Smooth muscle cell (in vitro differentiated cells): ENCODE data around the gene DNAJC3. TPM values are rescaled to one million over a fixed set of nuclear protein-coding genes. Genes with fewer than 3 reads are reported as not detected.

Source experiments
- DNase-seq: peaks from one replicate; lab custom pipeline; 2025; ENCODE audit not compliant: unreplicated experiment; lab: John Stamatoyannopoulos, UW
- H2AFZ ChIP-seq: fragments of 200-600 bp; sonication (generic); 2 replicates; pipeline ENCODE4 v1.6.0; 2016; ENCODE audit warnings: antibody characterized with exemption, low read depth, mild to moderate bottlenecking
- H3F3A ChIP-seq: fragments of 200-600 bp; sonication (generic); 2 replicates; pipeline ENCODE4 v1.6.0; 2017; ENCODE audit warnings: antibody characterized with exemption, low read depth
- H3K27ac ChIP-seq: fragments of 200-600 bp; sonication (generic); 2 replicates; pipeline ENCODE4 v1.5.1; 2016; ENCODE audit warnings: low read depth, mild to moderate bottlenecking
- H3K27me3 ChIP-seq: fragments of 200-600 bp; sonication (generic); 2 replicates; pipeline ENCODE4 v1.6.1; 2016; ENCODE audit warnings: low read depth, mild to moderate bottlenecking
- H3K36me3 ChIP-seq: fragments of 200-600 bp; sonication (generic); 2 replicates; pipeline ENCODE4 v1.5.1; 2016; ENCODE audit warnings: low read depth
- H3K4me1 ChIP-seq: fragments of 200-600 bp; sonication (generic); 2 replicates; pipeline ENCODE4 v1.5.1; 2016; ENCODE audit warnings: low read depth
- H3K4me2 ChIP-seq: fragments of 200-600 bp; sonication (generic); 2 replicates; pipeline ENCODE4 v1.6.0; 2016; ENCODE audit warnings: mild to moderate bottlenecking
- H3K4me3 ChIP-seq: fragments of 200-600 bp; sonication (generic); 2 replicates; pipeline ENCODE4 v1.5.1; 2016; ENCODE audit warnings: mild to moderate bottlenecking
- H3K79me2 ChIP-seq: fragments of 200-600 bp; sonication (generic); 2 replicates; pipeline ENCODE4 v1.6.0; 2016; ENCODE audit warnings: low read depth, mild to moderate bottlenecking
- H3K9ac ChIP-seq: fragments of 200-600 bp; sonication (generic); 2 replicates; pipeline ENCODE4 v1.6.0; 2016; ENCODE audit warnings: low read depth
- H3K9me3 ChIP-seq: fragments of 200-600 bp; sonication (generic); replicated peaks from 2 replicates; pipeline ENCODE4 v1.5.1; 2016; ENCODE audit warnings: low read depth
- H4K20me1 ChIP-seq: fragments of 200-600 bp; sonication (generic); 2 replicates; pipeline ENCODE4 v1.6.0; 2016; ENCODE audit warnings: low read depth
- CTCF ChIP-seq: fragments of 200-600 bp; sonication (generic); IDR thresholded peaks from 2 replicates; pipeline ENCODE4 v1.5.1; 2017; ENCODE audit warnings: borderline replicate concordance, mild to moderate bottlenecking, antibody characterized with exemption; ENCODE audit not compliant: insufficient read depth, poor library complexity, severe bottlenecking
- WGBS: methylation state at CpG from one replicate; pipeline ENCODE4 v1.1.7; 2016; ENCODE audit warnings: low lambda C conversion rate; 5-methylcytosine and 5-hydroxymethylcytosine counted together
- polyA plus RNA-seq: library from polyadenylated mRNA; unstranded; fragments of >200 nt; fragmentation: Nextera tagmentation; extraction: Ambion mirVana; gene quantifications from 2 replicates; pipeline ENCODE4 v1.2.1, GENCODE V29; 2016
- total RNA-seq: library from RNA; depleted of rRNA; stranded (reverse); fragments of >200 nt; gene quantifications from 2 replicates; pipeline ENCODE4 v1.2.3, GENCODE V29; 2014

Gene DNAJC3
- total and polyA plus RNA-seq, 2 experiments from 2014 or later = 15.7 to 47.8 TPM

GRCh38 chr13:95745752-95746151 is 68.8 kb downstream of the DNAJC3 start:
- H3K27ac ChIP-seq = no peak overlapping the region
- no peaks in the 10 kb centered on the region for H3K9me3 ChIP-seq
- no peak overlapping the region for H2AFZ ChIP-seq
- no peak for TF ChIP-seq CTCF
- peaks cover 60% of the 10 kb centered on the region for H4K20me1 ChIP-seq
- WGBS = 55% methylated on average over 2 of the region's 2 CpGs
- H3K27me3 ChIP-seq = no peaks in the 10 kb centered on the region
- DNase-seq = no peak
- no peaks in the 10 kb centered on the region for H3F3A ChIP-seq
- H3K9ac ChIP-seq = no peak overlapping the region
- no peaks in the 10 kb centered on the region for H3K36me3 ChIP-seq
- H3K79me2 ChIP-seq = peaks cover 66% of the 10 kb centered on the region
- H3K4me1 ChIP-seq = peaks cover 3% of the 10 kb centered on the region
- no peak overlapping the region for H3K4me3 ChIP-seq
- no peak overlapping the region for H3K4me2 ChIP-seq

GRCh38 chr13:95749545-95749944 is 72.6 kb downstream of the DNAJC3 start:
- H3K9me3 ChIP-seq = no peaks in the 10 kb centered on the region
- no peak for TF ChIP-seq CTCF
- H3K9ac ChIP-seq = no peak overlapping the region
- peaks cover 51% of the 10 kb centered on the region for H3K79me2 ChIP-seq
- H4K20me1 ChIP-seq = peaks cover 41% of the 10 kb centered on the region
- H3K27ac ChIP-seq = no peak overlapping the region
- H3K4me1 ChIP-seq = peaks cover 3% of the 10 kb centered on the region
- H2AFZ ChIP-seq = no peak overlapping the region
- no peaks in the 10 kb centered on the region for H3K36me3 ChIP-seq
- no peak for DNase-seq
- H3K27me3 ChIP-seq = no peaks in the 10 kb centered on the region
- no peaks in the 10 kb centered on the region for H3F3A ChIP-seq
- 89% methylated on average over 4 of the region's 4 CpGs for WGBS
- no peak overlapping the region for H3K4me3 ChIP-seq
- no peak overlapping the region for H3K4me2 ChIP-seq

GRCh38 chr13:95752677-95753076 is 75.7 kb downstream of the DNAJC3 start:
- 86% methylated on average over 2 of the region's 2 CpGs for WGBS
- H3K9ac ChIP-seq = no peak overlapping the region
- H3K4me3 ChIP-seq = no peak overlapping the region
- H3K27ac ChIP-seq = no peak overlapping the region
- no peaks in the 10 kb centered on the region for H3K36me3 ChIP-seq
- no peaks in the 10 kb centered on the region for H3K9me3 ChIP-seq
- DNase-seq = no peak
- H3K79me2 ChIP-seq = peaks cover 33% of the 10 kb centered on the region
- no peaks in the 10 kb centered on the region for H3F3A ChIP-seq
- no peak overlapping the region for H3K4me2 ChIP-seq
- peaks cover 22% of the 10 kb centered on the region for H4K20me1 ChIP-seq
- no peak overlapping the region for H2AFZ ChIP-seq
- no peaks in the 10 kb centered on the region for H3K27me3 ChIP-seq
- no peak for TF ChIP-seq CTCF
- no peaks in the 10 kb centered on the region for H3K4me1 ChIP-seq

- H3K4me2 ChIP-seq = no peak overlapping the region
- H4K20me1 ChIP-seq = peaks cover 16% of the 10 kb centered on the region
- H3K79me2 ChIP-seq = peaks cover 22% of the 10 kb centered on the region
- H3K4me3 ChIP-seq = no peak overlapping the region
- no peaks in the 10 kb centered on the region for H3K27me3 ChIP-seq
- no peak overlapping the region for H3K27ac ChIP-seq
- H3F3A ChIP-seq = no peaks in the 10 kb centered on the region
- TF ChIP-seq CTCF = no peak
- H3K9ac ChIP-seq = no peak overlapping the region
- H3K4me1 ChIP-seq = no peaks in the 10 kb centered on the region
- 91% methylated on average over 4 of the region's 4 CpGs for WGBS
- H3K36me3 ChIP-seq = no peaks in the 10 kb centered on the region
- H3K9me3 ChIP-seq = no peaks in the 10 kb centered on the region
- DNase-seq = no peak
- H2AFZ ChIP-seq = no peak overlapping the region
Measured at GRCh38 chr13:95754069-95754468, 77.1 kb downstream of the DNAJC3 start.
